Mesodermal cell (in vitro differentiated cells): ENCODE results near the gene SNX30.

Experiments used
- H3K27ac ChIP-seq: 2 replicates; pipeline ENCODE4 v1.7.0; 2013; ENCODE audit warnings: mild to moderate bottlenecking, low read depth, low read length, moderate library complexity; ENCODE audit not compliant: severe bottlenecking
- H3K36me3 ChIP-seq: 2 replicates; pipeline ENCODE4 v1.7.1; 2013; ENCODE audit warnings: mild to moderate bottlenecking, low read length, moderate library complexity; ENCODE audit not compliant: control insufficient read depth, insufficient read depth
- H3K4me1 ChIP-seq: one replicate; pipeline ENCODE4 v1.7.1; 2013; ENCODE audit warnings: mild to moderate bottlenecking, low read length; ENCODE audit not compliant: insufficient read depth, control insufficient read depth, poor library complexity, severe bottlenecking
- H3K4me3 ChIP-seq: 2 replicates; pipeline ENCODE4 v1.7.0; 2013; ENCODE audit warnings: low read length, control low read depth, mild to moderate bottlenecking; ENCODE audit not compliant: insufficient read depth, poor library complexity, severe bottlenecking; ENCODE audit errors: extremely low read depth
- H3K9me3 ChIP-seq: 2 replicates; pipeline ENCODE4 v1.7.1; 2013; ENCODE audit warnings: mild to moderate bottlenecking, low read length, moderate library complexity; ENCODE audit not compliant: control insufficient read depth
- WGBS, 2 experiments: methylation state at CpG; one replicate each; pipeline ENCODE4 v1.1.5; 2013; ENCODE audit warnings: missing lambda C conversion rate in 2 of 2; ENCODE audit not compliant: insufficient coverage in 2 of 2; 5-methylcytosine and 5-hydroxymethylcytosine counted together

SNX30 gene

DNA sequence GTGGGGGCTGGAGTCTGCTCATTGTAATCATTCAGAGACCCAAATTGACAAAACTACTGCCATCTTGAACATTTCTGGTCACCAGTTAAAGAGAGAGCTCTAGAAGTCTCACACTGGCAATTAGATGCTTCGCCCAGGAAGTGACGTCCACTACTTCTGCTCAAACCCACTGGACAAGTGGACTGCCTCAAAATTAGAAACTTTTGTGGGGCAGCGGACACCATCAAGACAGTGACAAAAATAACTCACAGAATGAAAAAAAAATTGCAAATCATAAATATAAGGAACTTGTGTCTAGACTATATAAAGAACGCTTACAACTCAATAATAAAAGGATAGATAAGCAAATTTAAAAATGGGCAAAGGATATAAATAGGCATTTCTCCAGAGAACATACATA lies 149.9 kb downstream of the SNX30 start:
- no peak overlapping the region for H3K27ac ChIP-seq
- no peaks in the 10 kb centered on the region for H3K36me3 ChIP-seq
- 100% methylated on average over 2 of the region's 4 CpGs for WGBS, 2 experiments
- no peak overlapping the region for H3K4me3 ChIP-seq
- H3K9me3 ChIP-seq = no peaks in the 10 kb centered on the region
- no peaks in the 10 kb centered on the region for H3K4me1 ChIP-seq

DNA sequence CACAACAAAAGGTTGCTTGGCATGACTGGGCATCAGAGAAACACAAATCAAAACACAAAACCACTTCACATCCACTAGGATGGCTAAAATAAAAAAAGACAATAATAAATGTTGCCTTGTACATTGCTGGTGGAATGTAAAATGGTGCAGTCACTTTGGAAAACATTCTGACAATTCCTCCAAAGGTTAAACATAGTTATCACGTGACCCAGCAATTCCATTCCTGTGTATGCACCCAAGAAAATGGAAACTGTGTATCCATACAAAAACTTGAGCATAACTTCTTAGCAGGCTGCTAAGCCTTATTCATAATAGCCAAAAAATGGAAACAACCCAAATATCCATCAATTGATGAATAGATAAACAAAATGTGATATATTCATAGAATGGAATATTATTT lies 150.3 kb downstream of the SNX30 start:
- WGBS, 2 experiments = 83% methylated on average over 1 of the region's 1 CpG; no CpG with 5 or more reads in 1 of the 2 experiments
- Histone ChIP-seq H3K4me1 (no peaks in the 10 kb centered on the region), H3K36me3 (no peaks in the 10 kb centered on the region), H3K27ac (no peak overlapping the region), H3K9me3 (no peaks in the 10 kb centered on the region), H3K4me3 (no peak overlapping the region)

DNA sequence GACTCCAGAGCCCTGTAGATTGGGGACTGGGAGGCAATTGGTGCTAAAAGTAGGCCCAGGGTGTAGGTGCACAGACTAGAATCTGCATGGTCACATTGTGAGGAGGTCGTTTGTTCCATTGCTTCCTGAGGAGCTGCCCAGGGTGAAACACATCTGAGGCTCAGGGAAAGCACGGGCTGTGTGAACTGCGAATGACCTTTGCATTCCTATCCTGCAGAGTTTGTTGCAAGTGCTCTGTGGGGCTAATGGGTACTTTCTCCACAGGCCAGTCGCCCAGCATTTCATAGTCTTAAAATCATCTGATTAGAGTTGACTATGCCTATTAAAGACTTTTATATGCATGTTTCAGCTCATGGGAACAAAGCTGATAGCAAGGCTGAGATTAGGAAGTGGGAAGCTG lies 154.5 kb downstream of the SNX30 start:
- Histone ChIP-seq H3K9me3 (no peaks in the 10 kb centered on the region), H3K4me3 (no peak overlapping the region), H3K36me3 (no peaks in the 10 kb centered on the region), H3K4me1 (no peaks in the 10 kb centered on the region), H3K27ac (no peak overlapping the region)
- 69 to 73% methylated on average over 3 of the region's 4 CpGs for WGBS, 2 experiments

DNA sequence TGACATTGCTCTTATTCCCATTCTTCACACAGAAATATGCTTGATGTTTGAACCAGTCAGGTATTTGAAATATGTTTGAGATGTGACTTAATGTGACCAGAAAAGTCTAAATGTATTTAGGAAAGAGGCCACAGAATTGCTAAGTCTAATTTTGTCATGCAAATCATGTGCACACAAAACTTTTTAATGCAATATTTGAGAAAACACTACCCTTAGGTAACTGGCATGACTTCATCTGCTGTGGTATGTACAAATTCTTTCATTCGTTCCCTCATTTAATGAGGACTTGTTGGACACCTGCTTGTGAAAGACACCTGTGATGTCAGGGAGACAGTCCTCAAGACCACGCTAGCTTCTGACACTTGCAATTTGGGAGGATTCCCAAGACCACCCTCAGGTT lies 161.2 kb downstream of the SNX30 start:
- no peak overlapping the region for H3K4me3 ChIP-seq
- 88 to 89% methylated on average over 1 to 2 of the region's 2 CpGs for WGBS, 2 experiments
- no peaks in the 10 kb centered on the region for H3K36me3 ChIP-seq
- peaks cover 6% of the 10 kb centered on the region for H3K9me3 ChIP-seq
- H3K4me1 ChIP-seq = no peaks in the 10 kb centered on the region
- H3K27ac ChIP-seq = no peak overlapping the region

DNA sequence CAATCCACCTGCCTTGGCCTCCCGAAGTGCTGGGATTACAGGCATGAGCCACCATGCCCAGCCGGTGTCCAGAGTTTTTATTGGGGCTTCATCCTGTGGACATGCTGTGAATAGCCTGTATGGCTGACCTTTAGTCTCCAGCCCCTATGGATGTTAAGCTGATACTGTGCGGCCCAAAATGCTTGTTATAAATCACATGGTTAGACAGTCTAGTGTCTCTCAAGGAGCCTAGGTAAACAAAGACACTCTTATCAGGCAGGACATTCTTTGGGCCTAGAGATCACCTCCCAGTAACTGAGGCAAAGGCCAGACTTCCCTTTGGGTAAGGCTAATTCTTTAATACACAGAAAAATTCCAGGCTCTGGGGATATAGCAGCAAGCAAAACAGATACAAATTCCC lies 162.1 kb downstream of the SNX30 start:
- no peak overlapping the region for H3K27ac ChIP-seq
- peaks cover 6% of the 10 kb centered on the region for H3K9me3 ChIP-seq
- no peaks in the 10 kb centered on the region for H3K4me1 ChIP-seq
- no peak overlapping the region for H3K4me3 ChIP-seq
- WGBS, 2 experiments = 81 to 91% methylated on average over 3 of the region's 3 CpGs
- no peaks in the 10 kb centered on the region for H3K36me3 ChIP-seq

DNA sequence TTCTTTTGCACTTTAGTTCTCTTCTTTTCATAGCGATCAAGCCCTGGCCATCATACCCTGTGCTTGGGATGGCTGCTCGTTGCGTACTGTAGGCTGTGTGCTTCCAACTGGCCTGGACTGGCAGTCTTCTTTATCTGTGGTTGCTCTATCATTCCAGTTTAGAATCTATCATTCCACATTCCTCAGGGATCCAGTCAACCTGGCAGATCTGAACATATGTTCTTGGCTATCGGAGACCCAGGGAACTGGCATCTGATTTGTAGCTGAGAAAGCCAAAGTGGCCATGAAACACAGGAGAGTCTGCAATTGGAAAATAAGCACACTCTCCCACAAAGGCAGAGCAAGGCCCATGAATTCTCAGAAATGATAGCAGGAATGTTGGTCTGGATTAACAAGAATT lies 162.8 kb downstream of the SNX30 start:
- 92% methylated on average over 4 of the region's 4 CpGs for WGBS, 2 experiments
- Histone ChIP-seq H3K4me3 (no peak overlapping the region), H3K4me1 (no peaks in the 10 kb centered on the region), H3K27ac (no peak overlapping the region), H3K36me3 (no peaks in the 10 kb centered on the region), H3K9me3 (peaks cover 6% of the 10 kb centered on the region)

DNA sequence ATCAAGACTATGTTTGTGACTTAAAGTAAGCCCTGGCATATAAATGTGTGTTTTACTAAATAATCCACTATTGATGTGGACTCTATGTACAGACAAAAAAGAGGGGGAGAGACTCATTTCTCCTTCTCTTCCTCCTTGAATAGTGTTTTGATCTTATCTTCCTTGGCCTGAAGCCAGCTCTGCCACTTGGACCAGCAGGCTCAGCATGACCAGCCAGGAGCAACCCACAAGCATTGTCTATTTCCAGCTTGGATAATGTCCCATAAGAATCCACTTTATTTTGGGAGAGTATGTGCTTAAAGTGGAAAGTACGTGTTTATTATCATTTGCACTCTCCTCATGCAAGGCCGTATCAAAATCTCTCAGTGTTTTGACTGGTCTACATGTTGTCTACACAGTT lies 164.0 kb downstream of the SNX30 start:
- WGBS, 2 experiments = no CpG with 5 or more reads among the region's 2 CpGs
- Histone ChIP-seq H3K9me3 (peaks cover 6% of the 10 kb centered on the region), H3K36me3 (no peaks in the 10 kb centered on the region), H3K27ac (no peak overlapping the region), H3K4me1 (no peaks in the 10 kb centered on the region), H3K4me3 (no peak overlapping the region)

DNA sequence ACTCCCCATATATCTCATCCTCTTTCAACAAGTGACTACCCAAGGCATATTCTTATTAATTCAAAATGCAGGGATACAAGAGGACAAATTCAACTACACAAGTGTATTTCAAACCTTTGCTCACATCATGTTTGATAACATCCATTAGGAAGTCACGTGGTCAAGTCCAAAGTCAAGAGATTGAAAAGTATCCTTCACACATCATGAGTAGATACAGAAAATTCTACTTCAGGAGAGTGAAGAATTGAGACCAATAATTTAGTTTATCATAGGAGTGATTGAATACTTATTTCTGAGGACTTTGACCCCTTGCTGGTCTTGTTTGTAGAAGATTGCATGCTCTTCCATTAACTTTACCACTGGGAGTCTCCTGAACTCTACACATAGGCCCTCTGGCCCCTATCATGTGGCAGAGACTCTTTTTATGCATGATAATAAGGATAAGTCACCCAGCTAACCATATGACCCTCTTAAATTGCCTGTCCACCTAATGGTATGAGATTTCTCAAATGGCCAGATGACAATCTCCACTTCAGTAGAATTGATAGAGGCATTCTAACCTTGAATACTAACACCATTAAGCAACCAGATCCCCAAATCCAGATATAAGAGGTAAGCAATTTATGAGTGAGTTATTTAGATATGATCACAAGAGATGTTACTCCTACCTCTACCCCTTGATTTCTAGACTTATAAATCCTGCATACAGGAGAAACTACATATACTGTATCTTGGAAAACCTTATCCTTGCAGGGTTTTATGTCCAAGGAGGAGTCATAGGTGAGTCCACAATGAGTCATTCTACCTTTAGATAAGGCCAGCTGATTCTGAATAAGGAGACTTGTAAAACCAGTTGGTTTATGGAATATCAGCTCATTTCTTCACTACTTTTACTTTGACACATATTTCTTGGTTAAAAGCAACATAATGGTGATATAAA lies 166.8 kb downstream of the SNX30 start:
- Histone ChIP-seq H3K9me3 (peaks cover 3% of the 10 kb centered on the region), H3K27ac (no peak overlapping the region)

DNA sequence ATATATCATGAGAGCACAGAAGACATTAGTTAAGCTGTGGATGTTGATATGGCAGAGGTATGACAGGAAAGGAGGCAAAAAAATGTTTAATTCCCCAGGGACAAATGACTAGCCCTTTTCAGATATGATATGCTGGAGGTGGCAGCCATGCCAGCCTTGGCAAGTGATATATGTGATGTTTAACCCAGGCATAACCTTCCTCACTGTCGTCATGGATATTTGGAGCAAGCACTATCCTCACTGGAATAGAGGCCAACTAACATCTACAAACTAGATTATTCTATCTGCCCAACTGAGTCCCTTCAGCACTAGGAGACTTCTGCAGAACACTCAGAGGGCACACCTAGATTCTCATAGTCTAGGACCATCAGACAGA lies 167.4 kb downstream of the SNX30 start:
- Histone ChIP-seq H3K27ac (no peak overlapping the region), H3K36me3 (no peaks in the 10 kb centered on the region), H3K4me3 (no peak overlapping the region), H3K9me3 (no peaks in the 10 kb centered on the region), H3K4me1 (no peaks in the 10 kb centered on the region)
- WGBS, 2 experiments = 75% methylated on average over 1 of the region's 1 CpG; no CpG with 5 or more reads in 1 of the 2 experiments

More for the DNA sequence above, 166.8 kb downstream of the SNX30 start:
- no CpG with 5 or more reads among the region's 1 CpG for WGBS, 2 experiments
- H3K4me1 ChIP-seq = no peaks in the 10 kb centered on the region
- no peaks in the 10 kb centered on the region for H3K36me3 ChIP-seq
- H3K4me3 ChIP-seq = no peak overlapping the region

DNA sequence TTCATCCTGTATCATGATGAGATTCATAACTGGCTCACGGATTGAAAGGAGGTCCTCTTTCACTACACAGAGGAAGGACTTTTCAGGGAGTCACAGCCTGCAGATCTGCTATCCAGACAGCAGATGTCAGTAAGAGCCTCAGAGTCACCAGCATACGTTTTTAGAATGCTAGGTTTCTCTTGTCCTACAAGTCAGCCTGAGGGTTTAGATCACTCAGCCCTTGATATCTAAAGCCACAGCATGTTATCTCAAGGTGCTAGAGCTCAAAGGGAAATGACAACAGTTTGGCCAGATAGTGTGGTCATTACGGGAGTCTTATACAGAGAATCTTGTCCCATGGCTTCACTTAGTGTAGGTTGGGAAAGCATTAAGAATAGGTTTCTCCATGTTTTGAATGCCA lies 171.0 kb downstream of the SNX30 start:
- H3K4me3 ChIP-seq = no peak overlapping the region
- no peak overlapping the region for H3K27ac ChIP-seq
- H3K4me1 ChIP-seq = no peaks in the 10 kb centered on the region
- 32 to 40% methylated on average over 3 of the region's 3 CpGs for WGBS, 2 experiments
- no peaks in the 10 kb centered on the region for H3K9me3 ChIP-seq
- H3K36me3 ChIP-seq = no peaks in the 10 kb centered on the region
